IPS-18c (cell line): ENCODE results near the gene SSTR4.

Experiments used
- H3K4me3 ChIP-seq: 2 replicates; pipeline ENCODE4 v1.7.0; 2013; ENCODE audit warnings: low read depth, mild to moderate bottlenecking, low read length, moderate library complexity; ENCODE audit not compliant: insufficient read depth
- H3K9me3 ChIP-seq: one replicate; pipeline ENCODE4 v1.6.1; 2013; ENCODE audit warnings: mild to moderate bottlenecking, low read length, moderate library complexity; ENCODE audit not compliant: control insufficient read depth, insufficient read depth

SSTR4 gene

GRCh38 chr20:23032056-23032749 is 2.9 kb upstream of the SSTR4 start:
- Histone ChIP-seq H3K4me3 (no peak overlapping the region), H3K9me3 (no peaks in the 10 kb centered on the region)

- Histone ChIP-seq H3K4me3 (no peak overlapping the region), H3K9me3 (no peaks in the 10 kb centered on the region)
Measured at GRCh38 chr20:23032750-23033078, 2.4 kb upstream of the SSTR4 start.

GRCh38 chr20:23033918-23034317 is 1.2 kb upstream of the SSTR4 start:
- H3K4me3 ChIP-seq, result no peak overlapping the region

DNA sequence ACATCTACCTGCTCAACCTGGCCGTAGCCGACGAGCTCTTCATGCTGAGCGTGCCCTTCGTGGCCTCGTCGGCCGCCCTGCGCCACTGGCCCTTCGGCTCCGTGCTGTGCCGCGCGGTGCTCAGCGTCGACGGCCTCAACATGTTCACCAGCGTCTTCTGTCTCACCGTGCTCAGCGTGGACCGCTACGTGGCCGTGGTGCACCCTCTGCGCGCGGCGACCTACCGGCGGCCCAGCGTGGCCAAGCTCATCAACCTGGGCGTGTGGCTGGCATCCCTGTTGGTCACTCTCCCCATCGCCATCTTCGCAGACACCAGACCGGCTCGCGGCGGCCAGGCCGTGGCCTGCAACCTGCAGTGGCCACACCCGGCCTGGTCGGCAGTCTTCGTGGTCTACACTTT is 619 bp downstream of the SSTR4 start:
- H3K4me3 ChIP-seq, result peak overlapping the region; percentile 46; the same call in 1 of the 2 replicates
- H3K9me3 ChIP-seq, result no peaks in the 10 kb centered on the region

More at GRCh38 chr20:23033918-23034317, 1.2 kb upstream of the SSTR4 start:
- H3K9me3 ChIP-seq, result no peaks in the 10 kb centered on the region

- H3K4me3 ChIP-seq, result no peak overlapping the region
- no peaks in the 10 kb centered on the region for H3K9me3 ChIP-seq
Measured at GRCh38 chr20:23036371-23036770, 1.3 kb downstream of the SSTR4 start.

GRCh38 chr20:23037017-23037481 is 1.9 kb downstream of the SSTR4 start:
- Histone ChIP-seq H3K4me3 (no peak overlapping the region), H3K9me3 (no peaks in the 10 kb centered on the region)

DNA sequence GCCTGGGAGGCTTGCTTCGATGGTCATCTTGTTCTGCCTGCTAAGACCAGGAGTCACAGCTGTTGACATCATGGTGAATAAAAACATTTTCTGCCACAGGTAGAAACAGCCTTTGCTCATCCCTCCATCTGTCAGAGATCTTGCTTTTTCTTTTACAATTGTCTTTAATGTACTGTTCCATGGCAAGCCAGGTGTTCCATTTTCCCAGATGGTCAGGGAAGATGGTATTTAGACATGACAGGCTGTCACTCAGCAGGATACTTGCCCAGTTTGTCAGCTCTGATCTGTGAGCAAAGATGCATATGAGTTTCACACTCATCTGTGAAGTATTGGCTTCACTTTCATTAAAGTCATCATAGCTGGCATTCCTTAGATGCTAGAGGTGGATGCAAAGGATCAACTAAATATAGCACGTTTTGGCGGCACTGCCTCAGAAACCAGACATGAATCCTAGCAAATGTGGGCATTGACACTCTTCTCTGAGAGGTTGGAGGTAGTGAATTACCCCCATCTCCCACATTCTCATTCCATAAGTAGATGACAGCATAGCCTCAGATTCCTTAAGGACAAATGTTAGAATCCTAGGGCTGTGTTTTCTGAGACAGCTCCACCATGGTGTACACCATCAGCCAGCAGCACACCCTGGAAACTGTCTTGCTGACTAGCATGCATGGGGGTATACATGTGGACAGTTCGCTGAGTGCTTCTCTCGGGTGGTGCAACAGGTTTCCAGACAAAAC is 4.2 kb downstream of the SSTR4 start:
- Histone ChIP-seq H3K4me3 (no peak overlapping the region), H3K9me3 (no peaks in the 10 kb centered on the region)

- no peak overlapping the region for H3K4me3 ChIP-seq
- H3K9me3 ChIP-seq, result no peaks in the 10 kb centered on the region
Measured at GRCh38 chr20:23039885-23040508, 4.9 kb downstream of the SSTR4 start.

- H3K4me3 ChIP-seq, result no peak overlapping the region
- H3K9me3 ChIP-seq, result no peaks in the 10 kb centered on the region
Measured at GRCh38 chr20:23042270-23042669, 7.2 kb downstream of the SSTR4 start.

DNA sequence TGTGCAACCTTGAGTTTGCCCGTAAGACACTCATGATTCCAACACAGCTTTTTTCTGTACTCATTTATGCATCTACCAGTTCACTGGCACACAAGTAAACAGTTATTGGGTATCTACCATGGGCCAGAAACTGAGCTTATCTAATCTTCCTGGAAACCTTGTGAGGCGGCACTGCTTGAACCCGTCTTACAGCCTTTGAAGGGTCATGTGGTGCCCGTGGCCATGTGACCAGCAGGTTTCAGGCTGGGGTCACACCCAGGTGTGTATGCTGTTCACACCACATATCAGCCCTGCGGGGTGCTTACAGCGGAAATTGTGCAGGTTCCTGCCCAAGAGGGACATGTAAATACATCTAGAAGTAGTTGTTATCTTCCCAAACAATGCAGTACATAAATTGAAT is 8.3 kb downstream of the SSTR4 start:
- Histone ChIP-seq H3K4me3 (no peak overlapping the region), H3K9me3 (peaks cover 3% of the 10 kb centered on the region)

- Histone ChIP-seq H3K4me3 (no peak overlapping the region), H3K9me3 (peaks cover 3% of the 10 kb centered on the region)
Measured at GRCh38 chr20:23046431-23046830, 11.3 kb downstream of the SSTR4 start.

GRCh38 chr20:23047001-23047737 is 12.1 kb downstream of the SSTR4 start:
- no peak overlapping the region for H3K4me3 ChIP-seq
- peaks cover 3% of the 10 kb centered on the region for H3K9me3 ChIP-seq

GRCh38 chr20:23047738-23048214 is 12.7 kb downstream of the SSTR4 start:
- Histone ChIP-seq H3K4me3 (peak overlapping the region; percentile 58; the same call in 1 of the 2 replicates), H3K9me3 (peaks cover 3% of the 10 kb centered on the region)

- peak overlapping the region; percentile 58 for H3K4me3 ChIP-seq
Measured at GRCh38 chr20:23048283-23049200, 13.4 kb downstream of the SSTR4 start.

DNA sequence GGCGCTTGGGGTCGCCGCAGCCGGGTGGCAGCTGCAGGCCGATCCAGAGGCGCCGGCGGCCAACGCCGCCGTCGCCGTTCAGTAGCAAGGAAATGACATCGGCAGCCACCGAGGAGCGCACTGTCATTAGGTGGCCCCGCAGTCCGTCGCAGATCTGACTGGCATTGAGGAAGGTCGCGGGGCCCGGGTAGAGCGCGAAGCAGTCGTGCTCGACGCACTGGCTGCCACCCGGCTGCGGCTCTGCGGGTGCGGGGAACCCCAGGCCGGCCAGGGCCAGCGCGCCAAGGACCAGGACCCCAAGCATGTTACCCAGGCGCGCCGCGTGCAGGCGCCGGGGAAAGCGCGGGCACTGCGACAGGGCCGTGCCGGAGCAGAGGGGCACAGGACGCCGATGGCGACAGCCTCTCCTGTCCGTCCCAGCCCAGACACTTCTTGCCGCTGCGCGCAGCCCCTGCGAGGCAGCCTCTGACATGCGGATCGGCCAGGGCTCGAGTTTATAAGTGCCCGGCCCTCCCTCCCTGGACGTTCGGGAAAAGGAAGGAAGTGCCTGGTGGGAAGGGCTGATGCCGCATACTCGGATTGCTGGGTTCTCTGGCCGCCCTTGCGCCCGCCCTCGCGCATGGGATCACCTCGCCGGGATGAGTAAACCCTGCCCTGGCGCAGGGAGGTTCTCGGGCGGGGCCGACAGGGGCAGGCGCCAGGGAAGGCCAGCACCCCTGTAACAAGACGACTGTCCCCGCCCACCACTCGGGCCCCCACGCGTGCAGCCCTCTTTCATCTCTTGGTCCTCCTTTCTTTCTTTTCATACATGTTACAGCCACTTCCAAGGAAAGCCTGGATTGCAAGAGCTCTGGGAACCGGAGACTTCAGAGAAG is 14.3 kb downstream of the SSTR4 start, which contains the start of gene THBD:
THBD (minus strand) TSS at position 472 of the 875 bp plus-strand sequence; CDS start at position 304, 168 bp downstream.
- Histone ChIP-seq H3K4me3 (peak within 1 kb of the TSS; percentile 58), H3K9me3 (peaks cover 3% of the 10 kb centered on the region)

More at GRCh38 chr20:23048283-23049200, 13.4 kb downstream of the SSTR4 start:
- H3K9me3 ChIP-seq, result peaks cover 3% of the 10 kb centered on the region
